Neural cell (in vitro differentiated cells): ENCODE results near the gene INPP5A.

Experiments
- CTCF ChIP-seq: fragments of 450-650 bp; IDR thresholded peaks from 2 replicates; pipeline ENCODE4 v1.5.1; 2014; ENCODE audit warnings: antibody characterized with exemption, mild to moderate bottlenecking, moderate library complexity; ENCODE audit not compliant: poor library complexity, severe bottlenecking
- EP300 ChIP-seq: fragments of 450-650 bp; conservative IDR thresholded peaks from 2 replicates; pipeline ENCODE4 v1.6.1; 2014; ENCODE audit warnings: antibody characterized with exemption, mild to moderate bottlenecking, moderate library complexity; ENCODE audit not compliant: poor library complexity, severe bottlenecking
- EZH2 ChIP-seq: fragments of 200-600, 300-800 bp; shearing (Covaris generic), sonication (generic); IDR thresholded peaks from 2 replicates; pipeline ENCODE4 v1.6.1; 2014; ENCODE audit warnings: antibody characterized with exemption, low read length, borderline replicate concordance, mild to moderate bottlenecking; ENCODE audit not compliant: insufficient read depth, poor library complexity, severe bottlenecking
- MXI1 ChIP-seq: fragments of 450-650 bp; conservative IDR thresholded peaks from 2 replicates; pipeline ENCODE4 v1.6.1; 2014; ENCODE audit warnings: antibody characterized with exemption, mild to moderate bottlenecking; ENCODE audit not compliant: poor library complexity, severe bottlenecking
- POLR2AphosphoS5 ChIP-seq: IDR thresholded peaks from 2 replicates; pipeline ENCODE4 v1.6.1; 2012
- RAD21 ChIP-seq: fragments of 450-650 bp; conservative IDR thresholded peaks from 2 replicates; pipeline ENCODE4 v1.6.1; 2014; ENCODE audit warnings: antibody characterized with exemption, mild to moderate bottlenecking, moderate library complexity
- REST ChIP-seq: IDR thresholded peaks from 2 replicates; pipeline ENCODE4 v1.6.1; 2012; ENCODE audit warnings: borderline replicate concordance
- SMC3 ChIP-seq: fragments of 450-650 bp; conservative IDR thresholded peaks from 2 replicates; pipeline ENCODE4 v1.6.1; 2014; ENCODE audit warnings: antibody characterized with exemption, mild to moderate bottlenecking, moderate library complexity; ENCODE audit not compliant: poor library complexity
- TAF1 ChIP-seq: IDR thresholded peaks from 2 replicates; pipeline ENCODE4 v1.6.1; 2012; ENCODE audit warnings: low read depth

GRCh38 chr10:132660385-132660784, 122.8 kb downstream of the INPP5A start:
- TF ChIP-seq EP300 = no peak
- no peak for TF ChIP-seq CTCF
- TF ChIP-seq EZH2 = no peak
- TF ChIP-seq MXI1 = no peak
- TF ChIP-seq RAD21 = no peak
- TF ChIP-seq TAF1 = no peak
- TF ChIP-seq POLR2AphosphoS5 = no peak
- TF ChIP-seq REST = no peak
- TF ChIP-seq SMC3 = no peak
